Stimulated activated CD4-positive, alpha-beta T cell treated with anti-CD3 and anti-CD28 coated beads, Interleukin-12 subunit alpha, Interleukin-12 subunit beta, amount 100 ng/mL, for 24 hours (primary cell): ENCODE data around the gene MLH3.
"Not testable (repeated sequence)": the region's sequence is repeated elsewhere in the genome, so short reads cannot be mapped to it uniquely, and the experiment has no call there.

Source experiments
- DNase-seq, 2 experiments: peaks; one replicate each; pipeline ENCODE4 v3.0.0-alpha.2; 2020; ENCODE audit warnings: low read depth in 2 of 2

MLH3 gene

GRCh38 chr14:75050852-75051555 lies at the start of gene MLH3:
TSS of gene MLH3 (minus strand) at chr14:75051467. CDS start at chr14:75049655, 1,812 bp downstream.
- peak; percentile 61 to 65 for DNase-seq

GRCh38 chr14:75098682-75099081 lies 47.4 kb upstream of the MLH3 start:
- DNase-seq: no peak

DNA sequence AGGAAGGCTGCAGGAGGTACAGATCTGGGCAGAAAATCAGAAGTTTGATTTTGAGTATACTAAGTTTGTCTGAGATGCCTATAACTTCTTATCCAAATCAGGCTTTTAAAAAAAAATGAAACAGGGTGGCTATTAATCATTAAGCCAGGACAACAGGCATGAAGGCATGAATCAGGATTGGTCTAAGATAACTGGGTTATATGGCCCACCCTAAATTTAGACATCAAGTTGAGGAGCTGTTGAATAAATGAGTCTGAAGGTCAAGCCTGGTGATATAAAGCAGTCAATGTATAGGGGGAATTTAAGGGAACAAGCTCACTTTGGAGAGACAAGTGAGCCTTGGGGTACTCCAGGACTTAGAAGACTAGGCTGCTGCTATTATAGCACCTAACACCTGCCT lies 46.9 kb upstream of the MLH3 start:
- DNase-seq: no peak

- no peak for DNase-seq
Observed at GRCh38 chr14:75096959-75097358, 45.7 kb upstream of the MLH3 start.

- no peak for DNase-seq
Observed at GRCh38 chr14:75095690-75096089, 44.4 kb upstream of the MLH3 start.

- no peak for DNase-seq
Observed at GRCh38 chr14:75094896-75095295, 43.6 kb upstream of the MLH3 start.

- DNase-seq: no peak
Observed at GRCh38 chr14:75092698-75093097, 41.4 kb upstream of the MLH3 start.

DNA sequence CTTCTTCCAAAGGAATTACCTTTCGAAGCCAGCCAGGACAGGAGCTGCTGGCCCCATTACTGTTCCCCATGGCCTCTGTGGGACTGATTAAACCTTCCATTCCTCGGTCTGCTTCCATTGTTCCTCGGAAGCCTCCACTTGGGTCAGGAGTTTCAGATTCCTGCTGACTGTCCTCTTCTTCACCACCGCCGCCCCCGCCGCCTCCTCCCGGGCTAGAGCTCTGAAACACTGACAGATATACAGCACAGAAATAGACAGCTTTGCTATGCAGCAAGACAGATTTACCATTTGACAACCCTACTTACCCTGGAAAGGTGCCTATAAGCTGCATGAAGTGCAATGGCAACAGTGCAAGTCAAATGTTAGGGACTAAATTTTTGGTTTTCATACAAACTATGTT lies 40.0 kb upstream of the MLH3 start:
- DNase-seq: no peak

- DNase-seq: no peak
Observed at GRCh38 chr14:75090353-75090752, 39.1 kb upstream of the MLH3 start.

DNA sequence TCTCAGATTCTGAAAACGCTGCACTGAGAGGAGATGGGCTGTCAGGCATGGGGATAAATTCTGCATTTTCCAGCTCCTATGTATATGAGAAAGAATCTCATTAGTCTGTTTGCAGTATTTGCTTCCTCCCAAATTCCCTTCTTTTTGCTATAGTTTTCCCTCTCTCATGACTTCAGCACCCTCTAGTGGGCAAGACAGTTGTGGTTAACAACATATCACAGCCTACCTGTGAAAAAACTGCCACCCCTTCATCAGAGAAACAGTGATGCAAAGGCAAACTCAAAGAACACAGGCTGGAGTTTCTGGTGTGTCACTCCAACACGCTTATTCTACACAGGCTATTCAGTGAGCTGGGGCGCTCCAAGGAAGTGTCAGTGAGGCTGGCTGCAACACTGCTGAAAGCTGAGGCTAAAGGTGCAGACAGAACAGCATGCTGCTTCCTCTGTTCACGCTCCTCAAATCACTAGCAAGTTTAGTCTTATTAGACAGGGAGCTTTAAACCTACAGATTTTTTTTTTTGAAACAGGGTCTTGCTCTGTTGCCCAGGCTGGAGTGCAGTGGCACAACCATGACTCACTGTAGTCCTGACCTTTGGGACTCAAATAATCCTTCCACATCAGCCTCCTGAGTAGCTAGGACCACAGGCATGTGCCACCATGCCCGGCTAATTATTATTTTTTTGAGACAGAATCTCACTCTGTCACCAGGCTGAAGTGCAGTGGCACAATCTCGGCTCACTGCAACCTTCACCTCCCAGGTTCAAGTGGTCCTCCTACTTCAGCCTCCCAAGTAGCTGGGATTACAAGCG lies 37.5 kb upstream of the MLH3 start:
- DNase-seq: peak in 1 of 2 experiments; percentile 8

DNA sequence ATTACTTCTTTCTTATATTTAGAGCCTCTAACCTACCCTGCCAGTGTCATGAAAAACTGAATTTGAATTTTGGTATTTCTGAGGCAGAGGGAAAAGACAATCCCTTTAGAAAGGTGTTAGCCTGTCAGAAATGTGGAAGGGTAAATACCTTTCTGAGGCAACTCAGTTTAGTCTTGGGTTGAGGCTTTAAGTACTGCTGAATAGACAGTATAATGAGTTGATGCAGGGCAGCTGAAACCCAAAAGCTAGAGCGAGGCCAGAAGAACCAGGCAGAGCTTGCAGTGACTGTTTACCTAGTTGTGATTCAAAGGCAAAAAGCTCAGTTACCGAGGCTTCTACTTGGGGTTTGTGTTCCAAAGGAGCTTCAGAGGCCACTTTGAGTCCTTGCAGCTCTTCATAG lies 36.9 kb upstream of the MLH3 start:
- no peak for DNase-seq

DNA sequence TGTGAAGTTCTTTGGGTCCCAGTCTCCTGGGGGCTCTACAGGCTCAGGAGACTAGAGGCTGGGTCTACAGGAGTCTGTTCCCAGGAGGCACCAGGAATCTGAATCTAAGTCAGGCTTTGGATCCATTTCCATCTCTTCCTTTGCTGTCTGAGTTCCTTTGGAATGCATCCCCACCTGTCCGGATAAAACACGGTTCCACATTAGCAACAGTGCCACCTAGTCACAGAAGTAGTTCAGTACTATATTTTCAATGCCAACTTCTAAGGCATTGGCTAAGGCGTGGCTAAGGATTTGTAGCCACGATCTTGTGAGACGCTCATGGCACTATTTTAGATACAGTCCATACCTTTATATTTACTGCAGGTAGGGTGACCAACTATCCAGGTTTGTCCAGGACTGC lies 33.2 kb upstream of the MLH3 start:
- no peak for DNase-seq

DNA sequence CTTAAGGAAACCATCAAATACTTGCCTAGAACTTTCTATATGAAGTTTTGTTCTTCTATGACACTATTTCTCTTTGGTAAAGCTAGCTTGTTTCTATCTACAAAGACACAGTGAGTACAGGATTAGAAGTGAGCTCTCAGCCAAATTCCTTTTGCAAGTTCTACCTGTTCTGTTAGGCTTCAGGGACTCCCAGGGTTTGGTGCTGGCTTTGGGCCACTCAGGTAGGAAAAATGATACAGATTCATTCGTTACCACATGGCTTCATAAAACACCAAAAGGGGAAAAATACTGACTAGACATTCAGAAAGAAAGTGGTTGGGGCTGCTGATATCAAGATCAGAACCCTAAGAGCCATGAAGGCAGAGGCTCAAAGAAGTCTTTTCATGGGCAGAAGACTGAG lies 32.0 kb upstream of the MLH3 start:
- DNase-seq: no peak

GRCh38 chr14:75081660-75082229 lies 30.5 kb upstream of the MLH3 start:
- no peak for DNase-seq

DNA sequence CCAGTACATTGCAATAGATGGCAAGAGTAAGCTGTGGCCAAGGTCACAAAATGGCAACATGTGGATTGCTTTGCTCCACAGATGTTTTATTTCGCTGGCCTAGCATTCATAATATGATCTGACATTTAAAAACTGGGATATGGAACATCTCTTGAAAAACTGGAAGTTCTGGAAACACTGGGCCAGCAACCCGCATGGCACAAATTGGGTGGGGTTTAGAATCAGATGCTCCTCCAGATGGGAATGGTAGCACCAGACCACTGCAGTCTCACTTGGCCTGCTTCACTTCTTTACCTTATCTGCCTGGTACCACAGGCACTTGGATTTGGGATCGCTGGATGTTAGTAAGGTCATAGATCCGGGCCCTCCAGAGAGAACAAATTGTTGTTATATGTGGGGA lies 28.3 kb upstream of the MLH3 start:
- no peak for DNase-seq

DNA sequence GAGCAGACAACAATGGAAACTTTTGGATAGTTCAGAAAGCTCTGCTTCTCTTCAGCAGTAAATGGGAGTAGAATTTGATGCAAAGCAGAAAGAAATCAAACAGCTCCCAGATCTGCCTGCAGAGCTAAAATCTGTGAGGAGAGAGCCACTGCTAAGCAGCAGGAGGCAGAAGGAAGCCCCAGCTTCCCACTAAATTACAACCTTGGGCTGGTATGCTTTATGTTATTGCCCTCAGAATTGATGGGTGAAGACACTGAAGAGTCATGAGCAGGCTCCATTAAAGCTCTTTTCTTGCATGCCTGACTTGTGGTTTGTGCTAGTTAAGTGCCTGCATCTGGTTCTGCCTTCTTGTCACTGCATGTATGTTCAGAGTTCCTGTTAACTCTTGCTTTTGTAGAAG lies 26.5 kb upstream of the MLH3 start:
- DNase-seq: no peak

GRCh38 chr14:75070383-75070782 lies 19.1 kb upstream of the MLH3 start:
- no peak for DNase-seq

- DNase-seq: no peak
Observed at GRCh38 chr14:75069811-75070145, 18.5 kb upstream of the MLH3 start.

GRCh38 chr14:75069121-75069810 lies 18.0 kb upstream of the MLH3 start, which contains the start of gene ZC2HC1C:
TSS of gene ZC2HC1C (plus strand) at chr14:75069641. CDS start at chr14:75070574, 933 bp downstream.
- peak; percentile 39 to 76 for DNase-seq

DNA sequence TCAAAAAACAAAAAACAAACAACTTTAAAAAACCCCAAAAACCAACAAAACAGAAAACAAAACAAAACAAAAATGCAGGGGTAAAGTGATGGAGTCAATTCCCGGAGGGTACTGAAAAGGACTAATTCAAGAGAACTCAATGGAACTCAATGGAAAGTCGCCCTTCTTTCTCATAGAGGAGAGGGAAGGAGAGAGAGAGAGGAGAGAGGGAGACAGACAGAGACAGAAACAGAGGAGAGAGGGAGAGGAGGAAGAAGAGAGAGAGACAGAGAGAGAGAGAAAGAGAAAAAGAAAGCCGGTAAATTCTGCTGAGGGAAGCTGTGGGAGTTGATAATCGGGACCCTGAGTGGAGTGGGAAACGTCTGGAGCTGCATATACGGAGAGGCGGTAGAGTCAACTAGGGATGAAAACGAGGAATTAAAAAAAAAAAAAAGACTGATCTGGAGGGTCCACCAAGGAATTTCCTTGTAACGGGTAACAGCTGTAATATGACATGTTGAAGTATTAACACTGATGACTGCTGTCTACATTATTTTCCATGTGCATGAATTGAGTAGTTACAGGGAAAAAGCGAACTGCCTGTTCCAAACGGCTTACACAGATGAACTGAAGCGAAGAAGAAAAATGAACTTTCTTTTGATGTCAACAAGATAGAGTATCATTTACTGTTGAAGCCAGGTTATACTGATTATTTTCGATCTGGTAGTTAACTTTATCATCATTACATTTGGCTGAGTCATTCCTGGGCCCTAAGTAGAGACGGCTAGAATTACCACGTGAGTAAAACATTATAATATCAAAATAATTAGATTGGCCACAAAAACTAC lies 17.2 kb upstream of the MLH3 start:
- no peak for DNase-seq

DNA sequence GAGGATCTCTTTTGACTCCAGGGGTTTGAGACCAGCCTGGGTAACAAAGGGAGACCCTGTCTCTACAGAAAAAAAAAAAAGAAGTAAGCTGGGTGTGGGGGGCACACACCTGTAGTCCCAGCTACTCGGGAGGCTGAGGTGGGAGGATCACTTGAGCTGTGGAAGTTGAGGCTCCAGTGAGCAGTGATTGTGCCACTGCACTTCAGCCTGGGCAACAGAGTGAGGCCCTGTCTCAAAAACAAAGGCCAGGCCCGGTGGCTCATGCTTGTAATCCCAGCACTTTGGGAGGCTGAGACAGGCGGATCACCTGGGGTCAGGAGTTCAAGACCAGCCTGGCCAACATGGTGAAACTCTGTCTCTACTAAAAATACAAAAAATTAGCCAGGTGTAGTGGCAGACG lies 16.5 kb upstream of the MLH3 start:
- not testable (repeated sequence) for DNase-seq
